SH-SY5Y (cell line): Measurements from ENCODE around the gene TMTC4.

ENCODE experiments used
- GATA2 ChIP-seq: IDR thresholded peaks from 2 replicates; pipeline ENCODE4 v1.6.1; 2011; ENCODE audit warnings: mild to moderate bottlenecking, low read depth, low read length
- GATA3 ChIP-seq: IDR thresholded peaks from 2 replicates; pipeline ENCODE4 v1.6.1; 2011; ENCODE audit warnings: low read depth, mild to moderate bottlenecking, low read length, moderate library complexity

DNA sequence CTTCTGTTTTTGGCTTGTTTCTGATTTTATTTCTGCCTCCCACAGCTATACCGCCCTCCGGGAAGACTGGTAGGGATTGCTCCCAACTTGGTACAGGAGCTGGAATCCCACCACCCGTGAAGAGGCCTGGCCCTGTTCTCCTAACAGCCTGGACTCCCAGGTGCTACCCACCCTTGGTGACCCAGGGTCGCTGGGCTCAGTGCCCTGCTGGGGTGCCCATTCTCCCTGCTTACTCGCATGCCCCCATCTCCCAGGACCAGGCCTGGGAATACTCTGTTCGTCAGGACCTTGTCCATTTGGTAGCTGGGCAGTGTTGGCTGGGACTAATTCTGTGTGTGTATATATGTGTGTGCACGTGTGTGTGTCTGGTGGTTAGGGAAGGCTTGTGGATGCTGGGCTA is 41.0 kb upstream of the TMTC4 start:
- TF ChIP-seq GATA2 (no peak), GATA3 (no peak)
